Measurements from ENCODE around the gene ABCA1. TPM values are rescaled to one million over a fixed set of nuclear protein-coding genes. Genes with fewer than 3 reads are reported as not detected.

The ABCA1 gene
- total and polyA plus RNA-seq, 2 donors (not counting 1 experiment from before 2014, with no cell fraction given) = 11.5 to 60.4 TPM

GRCh38 chr9:104800068-104800785 lies 127.7 kb downstream of the ABCA1 start:
- Histone ChIP-seq H4K20me1 (ENCODE audit: control insufficient read depth, extremely low read depth, insufficient read depth, low read length) (no peaks in the 10 kb centered on the region), H3K4me2 (ENCODE audit: extremely low read depth, insufficient read depth, low read length) (no peak overlapping the region), H2AFZ (ENCODE audit: low read length) (no peak overlapping the region), H3K27me3 (ENCODE audit: control insufficient read depth, insufficient read depth, low read length) (no peaks in the 10 kb centered on the region), H3K4me1 (ENCODE audit: control insufficient read depth, extremely low read depth, insufficient read depth, low read length) (no peaks in the 10 kb centered on the region), H3K27ac (ENCODE audit: insufficient read depth, low read length) (no peak overlapping the region), H3K36me3 (ENCODE audit: control insufficient read depth, insufficient read depth, low read length) (peaks cover 11% of the 10 kb centered on the region), H3K9ac (ENCODE audit: insufficient read depth, low read length) (no peak overlapping the region), H3K79me2 (ENCODE audit: control insufficient read depth, insufficient read depth, low read length) (no peaks in the 10 kb centered on the region), H3K4me3 (replicated peaks in 1 of 4; ENCODE audit: control extremely low read depth in 1 of 4, insufficient read depth in 1 of 4, low read depth in 3 of 4, low read length in 4 of 4) (no peak overlapping the region), H3K9me3 (ENCODE audit: control insufficient read depth, insufficient read depth, low read depth, low read length) (no peaks in the 10 kb centered on the region)
- no peak for DNase-seq (ENCODE audit: low read depth in 2 of 2)
- TF ChIP-seq, protein P1, sequence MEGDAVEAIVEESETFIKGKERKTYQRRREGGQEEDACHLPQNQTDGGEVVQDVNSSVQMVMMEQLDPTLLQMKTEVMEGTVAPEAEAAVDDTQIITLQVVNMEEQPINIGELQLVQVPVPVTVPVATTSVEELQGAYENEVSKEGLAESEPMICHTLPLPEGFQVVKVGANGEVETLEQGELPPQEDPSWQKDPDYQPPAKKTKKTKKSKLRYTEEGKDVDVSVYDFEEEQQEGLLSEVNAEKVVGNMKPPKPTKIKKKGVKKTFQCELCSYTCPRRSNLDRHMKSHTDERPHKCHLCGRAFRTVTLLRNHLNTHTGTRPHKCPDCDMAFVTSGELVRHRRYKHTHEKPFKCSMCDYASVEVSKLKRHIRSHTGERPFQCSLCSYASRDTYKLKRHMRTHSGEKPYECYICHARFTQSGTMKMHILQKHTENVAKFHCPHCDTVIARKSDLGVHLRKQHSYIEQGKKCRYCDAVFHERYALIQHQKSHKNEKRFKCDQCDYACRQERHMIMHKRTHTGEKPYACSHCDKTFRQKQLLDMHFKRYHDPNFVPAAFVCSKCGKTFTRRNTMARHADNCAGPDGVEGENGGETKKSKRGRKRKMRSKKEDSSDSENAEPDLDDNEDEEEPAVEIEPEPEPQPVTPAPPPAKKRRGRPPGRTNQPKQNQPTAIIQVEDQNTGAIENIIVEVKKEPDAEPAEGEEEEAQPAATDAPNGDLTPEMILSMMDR (conservative IDR thresholded peaks at IDR 0.05 in 1 of 2, IDR thresholded peaks at IDR 0.05 in 1 of 2; ENCODE audit: low read depth in 1 of 2, low read length in 2 of 2) = no peak
- TF ChIP-seq EZH2 (IDR thresholded peaks at IDR 0.05; ENCODE audit: low read length, missing control alignments) = no peak

GRCh38 chr9:104798209-104798995 lies 129.6 kb downstream of the ABCA1 start:
- H3K27me3 ChIP-seq (ENCODE audit: control insufficient read depth, insufficient read depth, low read length) = no peaks in the 10 kb centered on the region
- no peak overlapping the region for H3K4me3 ChIP-seq (replicated peaks in 1 of 4; ENCODE audit: control extremely low read depth in 1 of 4, insufficient read depth in 1 of 4, low read depth in 3 of 4, low read length in 4 of 4)
- H3K9ac ChIP-seq (ENCODE audit: insufficient read depth, low read length) = no peak overlapping the region
- TF ChIP-seq, protein P1 (conservative IDR thresholded peaks at IDR 0.05 in 1 of 2, IDR thresholded peaks at IDR 0.05 in 1 of 2; ENCODE audit: low read depth in 1 of 2, low read length in 2 of 2) = no peak
- no peak for TF ChIP-seq EZH2 (IDR thresholded peaks at IDR 0.05; ENCODE audit: low read length, missing control alignments)
- no peak overlapping the region for H3K27ac ChIP-seq (ENCODE audit: insufficient read depth, low read length)
- H3K79me2 ChIP-seq (ENCODE audit: control insufficient read depth, insufficient read depth, low read length) = no peaks in the 10 kb centered on the region
- H4K20me1 ChIP-seq (ENCODE audit: control insufficient read depth, extremely low read depth, insufficient read depth, low read length) = no peaks in the 10 kb centered on the region
- no peak overlapping the region for H2AFZ ChIP-seq (ENCODE audit: low read length)
- DNase-seq (ENCODE audit: low read depth in 2 of 2) = no peak
- H3K4me1 ChIP-seq (ENCODE audit: control insufficient read depth, extremely low read depth, insufficient read depth, low read length) = peaks cover 2% of the 10 kb centered on the region
- no peak overlapping the region for H3K4me2 ChIP-seq (ENCODE audit: extremely low read depth, insufficient read depth, low read length)
- H3K36me3 ChIP-seq (ENCODE audit: control insufficient read depth, insufficient read depth, low read length) = peaks cover 13% of the 10 kb centered on the region
- H3K9me3 ChIP-seq (ENCODE audit: control insufficient read depth, insufficient read depth, low read depth, low read length) = no peaks in the 10 kb centered on the region

GRCh38 chr9:104795857-104796256 lies 132.1 kb downstream of the ABCA1 start:
- Histone ChIP-seq H2AFZ (ENCODE audit: low read length) (no peak overlapping the region), H3K36me3 (ENCODE audit: control insufficient read depth, insufficient read depth, low read length) (peaks cover 11% of the 10 kb centered on the region), H3K4me2 (ENCODE audit: extremely low read depth, insufficient read depth, low read length) (no peak overlapping the region), H4K20me1 (ENCODE audit: control insufficient read depth, extremely low read depth, insufficient read depth, low read length) (no peaks in the 10 kb centered on the region), H3K27me3 (ENCODE audit: control insufficient read depth, insufficient read depth, low read length) (no peaks in the 10 kb centered on the region), H3K4me1 (ENCODE audit: control insufficient read depth, extremely low read depth, insufficient read depth, low read length) (peaks cover 2% of the 10 kb centered on the region), H3K27ac (ENCODE audit: insufficient read depth, low read length) (no peak overlapping the region), H3K4me3 (replicated peaks in 1 of 4; ENCODE audit: control extremely low read depth in 1 of 4, insufficient read depth in 1 of 4, low read depth in 3 of 4, low read length in 4 of 4) (no peak overlapping the region), H3K9me3 (ENCODE audit: control insufficient read depth, insufficient read depth, low read depth, low read length) (no peaks in the 10 kb centered on the region), H3K9ac (ENCODE audit: insufficient read depth, low read length) (no peak overlapping the region), H3K79me2 (ENCODE audit: control insufficient read depth, insufficient read depth, low read length) (no peaks in the 10 kb centered on the region)
- DNase-seq (ENCODE audit: low read depth in 2 of 2) = no peak
- no peak for TF ChIP-seq EZH2 (IDR thresholded peaks at IDR 0.05; ENCODE audit: low read length, missing control alignments)
- TF ChIP-seq, protein P1 (conservative IDR thresholded peaks at IDR 0.05 in 1 of 2, IDR thresholded peaks at IDR 0.05 in 1 of 2; ENCODE audit: low read depth in 1 of 2, low read length in 2 of 2) = no peak

All from fibroblast of lung (primary cell).